HepG2 (cell line): ENCODE data around the gene GNAI2. TPM values are rescaled to one million over a fixed set of nuclear protein-coding genes. Genes with fewer than 3 reads are reported as not detected.

Experiments
- ATM ChIP-seq: fragments of 450-650 bp; IDR thresholded peaks from 2 replicates; pipeline ENCODE4 v1.7.1; 2017; ENCODE audit warnings: mild to moderate bottlenecking, borderline replicate concordance
- BRD4 ChIP-seq: sonication (generic); formaldehyde crosslinking; IDR thresholded peaks from 2 replicates; pipeline ENCODE4 v1.4.0; 2020; ENCODE audit warnings: missing genetic modification reagents
- CBX5 ChIP-seq: sonication (generic); formaldehyde crosslinking; IDR thresholded peaks from 2 replicates; pipeline ENCODE4 v1.4.0; 2020; ENCODE audit warnings: missing genetic modification reagents, borderline replicate concordance
- HNRNPK ChIP-seq: fragments of 200-400 bp; formaldehyde crosslinking; IDR thresholded peaks from 2 replicates; pipeline ENCODE4 v1.6.1; 2018; ENCODE audit warnings: low read length, low read depth, moderate library complexity, mild to moderate bottlenecking; ENCODE audit not compliant: poor library complexity, severe bottlenecking
- JUND ChIP-seq: sonication (generic); formaldehyde crosslinking; IDR thresholded peaks from 2 replicates; pipeline ENCODE4 v1.8.0; 2022; ENCODE audit warnings: mild to moderate bottlenecking, missing genetic modification reagents
- MEIS1 ChIP-seq: sonication (generic); formaldehyde crosslinking; IDR thresholded peaks from 2 replicates; pipeline ENCODE4 v1.9.0; 2021; ENCODE audit warnings: mild to moderate bottlenecking, missing genetic modification reagents, moderate library complexity, borderline replicate concordance
- NCOA1 ChIP-seq: sonication (generic); formaldehyde crosslinking; IDR thresholded peaks from 2 replicates; pipeline ENCODE4 v1.9.0; 2021; ENCODE audit warnings: missing genetic modification reagents
- NONO ChIP-seq, 2 experiments: fragments of 450-650 bp in 1 of 2; sonication (generic) in 1 of 2; formaldehyde crosslinking in 1 of 2; IDR thresholded peaks in 1 of 2; conservative IDR thresholded peaks in 1 of 2; 2 replicates each; pipeline versions ENCODE4 v1.6.1 to v1.8.0; 2017 to 2022; ENCODE audit warnings: mild to moderate bottlenecking in 1 of 2, missing genetic modification reagents in 1 of 2, moderate library complexity in 1 of 2
- PCBP1 ChIP-seq: fragments of 200-400 bp; formaldehyde crosslinking; IDR thresholded peaks from 2 replicates; pipeline ENCODE4 v1.6.1; 2017; ENCODE audit warnings: mild to moderate bottlenecking, low read depth, low read length, borderline replicate concordance
- PLSCR1 ChIP-seq: sonication (generic); formaldehyde crosslinking; IDR thresholded peaks from 2 replicates; pipeline ENCODE4 v1.5.0; 2020; ENCODE audit warnings: missing genetic modification reagents, mild to moderate bottlenecking, borderline replicate concordance
- SATB2 ChIP-seq: sonication (generic); formaldehyde crosslinking; IDR thresholded peaks from 2 replicates; pipeline ENCODE4 v1.5.0; 2020; ENCODE audit warnings: missing genetic modification reagents
- SMARCC2 ChIP-seq: fragments of 450-650 bp; IDR thresholded peaks from 2 replicates; pipeline ENCODE4 v1.6.1; 2017; ENCODE audit warnings: antibody characterized with exemption, mild to moderate bottlenecking
- SOX6 ChIP-seq, 2 experiments: fragments of 450-650 bp in 1 of 2; sonication (generic) in 1 of 2; formaldehyde crosslinking in 1 of 2; IDR thresholded peaks; 2 replicates each; pipeline versions ENCODE4 v1.4.0 to v1.6.1; 2017 to 2020; ENCODE audit warnings: antibody characterized with exemption in 1 of 2, mild to moderate bottlenecking in 1 of 2, missing genetic modification reagents in 1 of 2
- ZBTB34 ChIP-seq: sonication (generic); formaldehyde crosslinking; IDR thresholded peaks from 2 replicates; pipeline ENCODE4 v1.8.0; 2022; ENCODE audit warnings: mild to moderate bottlenecking, missing genetic modification reagents
- ZNF232 ChIP-seq: sonication (generic); formaldehyde crosslinking; IDR thresholded peaks from 2 replicates; pipeline ENCODE4 v1.4.0; 2020; ENCODE audit warnings: missing genetic modification reagents, borderline replicate concordance
- ZNF251 ChIP-seq: sonication (generic); formaldehyde crosslinking; IDR thresholded peaks from 2 replicates; pipeline ENCODE4 v1.9.0; 2021; ENCODE audit warnings: mild to moderate bottlenecking, missing genetic modification reagents
- ZNF460 ChIP-seq: sonication (generic); formaldehyde crosslinking; IDR thresholded peaks from 2 replicates; pipeline ENCODE4 v1.5.1; 2020; ENCODE audit warnings: missing genetic modification reagents, mild to moderate bottlenecking, borderline replicate concordance
- ZNF605 ChIP-seq: sonication (generic); formaldehyde crosslinking; IDR thresholded peaks from 2 replicates; pipeline ENCODE4 v1.8.0; 2022; ENCODE audit warnings: mild to moderate bottlenecking, missing genetic modification reagents
- ZSCAN30 ChIP-seq: sonication (generic); formaldehyde crosslinking; IDR thresholded peaks from 2 replicates; pipeline ENCODE4 v1.5.0; 2020; ENCODE audit warnings: mild to moderate bottlenecking, missing genetic modification reagents
- polyA plus RNA-seq, 8 experiments: library from polyadenylated mRNA; depleted of rRNA in 3 of 8; stranded (reverse) in 7 of 8; unstranded in 1 of 8; fragments of >200 nt; fragmentation: Illumina TruSeq in 4 of 8; extraction: Trizol in 4 of 8; gene quantifications; 2 replicates each; pipeline versions ENCODE4 v1.2.1 to v1.2.3, GENCODE V29; 2011 to 2016; ENCODE audit warnings: low read depth in 4 of 8, missing spikeins in 1 of 8, mixed read lengths in 1 of 8; ENCODE audit not compliant: insufficient read depth in 1 of 8
- total RNA-seq, 5 experiments: library from RNA; depleted of rRNA; stranded (reverse); fragments of >200 nt; fragmentation: Illumina TruSeq; extraction: Trizol; gene quantifications; 2 replicates each; pipeline ENCODE4 v1.2.3, GENCODE V29; 2016; ENCODE audit warnings: low read depth in 1 of 5
- TF ChIP-seq, protein P1 (sequence below): sonication (generic); formaldehyde crosslinking; IDR thresholded peaks from 2 replicates; pipeline ENCODE4 v1.8.0; 2022; ENCODE audit warnings: mild to moderate bottlenecking, missing genetic modification reagents, borderline replicate concordance
- TF ChIP-seq, protein P2 (sequence below): IDR thresholded peaks from 2 replicates; pipeline ENCODE4 v1.6.1; 2016
- TF ChIP-seq, protein P3 (sequence below): sonication (generic); formaldehyde crosslinking; IDR thresholded peaks from 2 replicates; pipeline ENCODE4 v1.5.1; 2020; ENCODE audit warnings: missing genetic modification reagents, mild to moderate bottlenecking, borderline replicate concordance

GNAI2 gene
- total and polyA plus RNA-seq, 2 of the 13 experiments (the other 11 are each of a cell fraction or from before 2014, with no cell fraction given): 51.1 to 66.2 TPM

GRCh38 chr3:50302095-50303012, 66.3 kb downstream of the GNAI2 start (continued):
- no peak for TF ChIP-seq ZSCAN30 (CRISPR knock-in tag)
- no peak for TF ChIP-seq ATM
- no peak for TF ChIP-seq PCBP1
- no peak for TF ChIP-seq PLSCR1 (CRISPR knock-in tag)
- TF ChIP-seq, protein P1, sequence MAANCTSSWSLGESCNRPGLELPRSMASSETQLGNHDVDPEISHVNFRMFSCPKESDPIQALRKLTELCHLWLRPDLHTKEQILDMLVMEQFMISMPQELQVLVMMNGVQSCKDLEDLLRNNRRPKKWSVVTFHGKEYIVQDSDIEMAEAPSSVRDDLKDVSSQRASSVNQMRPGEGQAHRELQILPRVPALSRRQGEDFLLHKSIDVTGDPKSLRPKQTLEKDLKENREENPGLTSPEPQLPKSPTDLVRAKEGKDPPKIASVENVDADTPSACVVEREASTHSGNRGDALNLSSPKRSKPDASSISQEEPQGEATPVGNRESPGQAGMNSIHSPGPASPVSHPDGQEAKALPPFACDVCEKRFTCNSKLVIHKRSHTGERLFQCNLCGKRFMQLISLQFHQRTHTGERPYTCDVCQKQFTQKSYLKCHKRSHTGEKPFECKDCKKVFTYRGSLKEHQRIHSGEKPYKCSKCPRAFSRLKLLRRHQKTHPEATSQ (CRISPR knock-in tag): no peak
- TF ChIP-seq BRD4 (CRISPR knock-in tag): 0 out of 2 replicates have a peak, but pooled peaks have one; percentile 26
- TF ChIP-seq SOX6 (IDR thresholded peaks at IDR 0.05): no peak
- no peak for TF ChIP-seq SOX6 (CRISPR knock-in tag; IDR thresholded peaks at IDR 0.05)
- TF ChIP-seq, protein P2, sequence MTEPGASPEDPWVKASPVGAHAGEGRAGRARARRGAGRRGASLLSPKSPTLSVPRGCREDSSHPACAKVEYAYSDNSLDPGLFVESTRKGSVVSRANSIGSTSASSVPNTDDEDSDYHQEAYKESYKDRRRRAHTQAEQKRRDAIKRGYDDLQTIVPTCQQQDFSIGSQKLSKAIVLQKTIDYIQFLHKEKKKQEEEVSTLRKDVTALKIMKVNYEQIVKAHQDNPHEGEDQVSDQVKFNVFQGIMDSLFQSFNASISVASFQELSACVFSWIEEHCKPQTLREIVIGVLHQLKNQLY (CRISPR knock-in tag): no peak
- no peak for TF ChIP-seq ZNF460 (CRISPR knock-in tag)
- no peak for TF ChIP-seq HNRNPK
- TF ChIP-seq CBX5: no peak
- TF ChIP-seq JUND (CRISPR knock-in tag): no peak
- TF ChIP-seq ZNF232 (CRISPR knock-in tag): no peak; the same call in none of the 2 replicates
- TF ChIP-seq NCOA1 (CRISPR knock-in tag): no peak
- TF ChIP-seq MEIS1 (CRISPR knock-in tag): no peak
- TF ChIP-seq SMARCC2: no peak
- TF ChIP-seq ZBTB34: no peak; the same call in 1 of the 2 replicates
- TF ChIP-seq, protein P3, sequence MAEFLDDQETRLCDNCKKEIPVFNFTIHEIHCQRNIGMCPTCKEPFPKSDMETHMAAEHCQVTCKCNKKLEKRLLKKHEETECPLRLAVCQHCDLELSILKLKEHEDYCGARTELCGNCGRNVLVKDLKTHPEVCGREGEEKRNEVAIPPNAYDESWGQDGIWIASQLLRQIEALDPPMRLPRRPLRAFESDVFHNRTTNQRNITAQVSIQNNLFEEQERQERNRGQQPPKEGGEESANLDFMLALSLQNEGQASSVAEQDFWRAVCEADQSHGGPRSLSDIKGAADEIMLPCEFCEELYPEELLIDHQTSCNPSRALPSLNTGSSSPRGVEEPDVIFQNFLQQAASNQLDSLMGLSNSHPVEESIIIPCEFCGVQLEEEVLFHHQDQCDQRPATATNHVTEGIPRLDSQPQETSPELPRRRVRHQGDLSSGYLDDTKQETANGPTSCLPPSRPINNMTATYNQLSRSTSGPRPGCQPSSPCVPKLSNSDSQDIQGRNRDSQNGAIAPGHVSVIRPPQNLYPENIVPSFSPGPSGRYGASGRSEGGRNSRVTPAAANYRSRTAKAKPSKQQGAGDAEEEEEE: no peak
- TF ChIP-seq ZNF605 (CRISPR knock-in tag): no peak
- TF ChIP-seq ZNF251 (CRISPR knock-in tag): no peak
- no peak for TF ChIP-seq NONO (IDR thresholded peaks at IDR 0.05)
- TF ChIP-seq NONO (CRISPR knock-in tag; conservative IDR thresholded peaks at IDR 0.05): no peak; the same call in 1 of the 2 replicates
- TF ChIP-seq SATB2 (CRISPR knock-in tag): no peak
